Stimulated activated naive B cell treated with anti-CD40 and anti-IgM and Interleukin-4, amounts not matched to agents 10 μg/mL and 1 μg/mL and 100 μg/mL, for 72 hours (primary cell): ENCODE data around the gene CHST12.
A peak's percentile ranks its signal among the peaks of the same experiment; 100 is the strongest.

Experiments used
- ATAC-seq, 2 donors: fragments of 150-1000 bp; cut with Tn5 transposase; replicated peaks; 2 replicates each; pipeline ENCODE4 v1.10.0; 2021; ENCODE audit warnings: moderate library complexity in 1 of 2
- DNase-seq: peaks from one replicate; pipeline ENCODE4 v3.0.0; 2021
- H3K27ac Mint-ChIP-seq: one replicate; pipeline ENCODE4 v1.8.0; 2022; ENCODE audit warnings: mild to moderate bottlenecking, mixed read lengths
- H3K27me3 Mint-ChIP-seq, 2 donors: one replicate each; pipeline ENCODE4 v1.8.0; 2022; ENCODE audit warnings: mixed read lengths in 2 of 2
- H3K36me3 Mint-ChIP-seq, 2 donors: one replicate each; pipeline ENCODE4 v1.8.0; 2022; ENCODE audit warnings: mixed read lengths in 2 of 2, mild to moderate bottlenecking in 1 of 2
- H3K4me1 Mint-ChIP-seq, 2 donors: one replicate each; pipeline ENCODE4 v1.8.0; 2022; ENCODE audit warnings: mixed read lengths in 2 of 2, mild to moderate bottlenecking in 1 of 2
- H3K4me3 Mint-ChIP-seq, 2 donors: one replicate each; pipeline ENCODE4 v1.8.0; 2022; ENCODE audit warnings: mild to moderate bottlenecking in 2 of 2, mixed read lengths in 2 of 2, moderate library complexity in 1 of 2
- H3K9me3 Mint-ChIP-seq, 2 donors: one replicate each; pipeline ENCODE4 v1.8.0; 2022; ENCODE audit warnings: mixed read lengths in 2 of 2, mild to moderate bottlenecking in 1 of 2

The CHST12 gene

GRCh38 chr7:2420216-2420933 is 17.0 kb downstream of the CHST12 start:
- ATAC-seq (peak; percentile 46 to 55), DNase-seq (no peak)
- Mint-ChIP-seq H3K27ac (no peak overlapping the region), H3K36me3 (peaks cover 3 to 8% of the 10 kb centered on the region in 2 donors), H3K27me3 (no peaks in the 10 kb centered on the region), H3K9me3 (no peaks in the 10 kb centered on the region), H3K4me1 (peaks cover 13 to 27% of the 10 kb centered on the region in 2 donors), H3K4me3 (no peak overlapping the region)

- Mint-ChIP-seq H3K4me1 (peaks cover 5 to 26% of the 10 kb centered on the region in 2 donors), H3K27me3 (no peaks in the 10 kb centered on the region), H3K4me3 (no peak overlapping the region), H3K9me3 (no peaks in the 10 kb centered on the region), H3K36me3 (peaks cover 3% of the 10 kb centered on the region in 2 donors), H3K27ac (no peak overlapping the region)
- no peak for DNase-seq
- no peak for ATAC-seq
These were observed 18.5 kb downstream of the CHST12 start for GRCh38 chr7:2421943-2422310.

GRCh38 chr7:2425749-2426148 is 22.3 kb downstream of the CHST12 start:
- Mint-ChIP-seq H3K9me3 (peaks cover 0 to under 1% of the 10 kb centered on the region in 2 donors), H3K4me3 (no peak overlapping the region), H3K27me3 (no peaks in the 10 kb centered on the region), H3K27ac (no peak overlapping the region), H3K36me3 (peaks cover 5% of the 10 kb centered on the region in 2 donors), H3K4me1 (peaks cover 7 to 18% of the 10 kb centered on the region in 2 donors)
- DNase-seq, result no peak
- no peak for ATAC-seq

GRCh38 chr7:2431260-2431867 is 28.0 kb downstream of the CHST12 start:
- Mint-ChIP-seq H3K4me3 (no peak overlapping the region), H3K4me1 (peaks cover 0 to 2% of the 10 kb centered on the region in 2 donors), H3K36me3 (peaks cover 18 to 33% of the 10 kb centered on the region in 2 donors), H3K27me3 (no peaks in the 10 kb centered on the region), H3K27ac (no peak overlapping the region), H3K9me3 (peaks cover 5 to 6% of the 10 kb centered on the region in 2 donors)
- DNase-seq (no peak), ATAC-seq (peak; percentile 49 to 60)

GRCh38 chr7:2432910-2433712 is 29.7 kb downstream of the CHST12 start:
- Mint-ChIP-seq H3K9me3 (peaks cover 5 to 6% of the 10 kb centered on the region in 2 donors), H3K27ac (no peak overlapping the region), H3K27me3 (no peaks in the 10 kb centered on the region), H3K36me3 (peaks cover 23 to 37% of the 10 kb centered on the region in 2 donors), H3K4me3 (no peak overlapping the region), H3K4me1 (peaks cover 0 to 2% of the 10 kb centered on the region in 2 donors)
- no peak for DNase-seq
- no peak for ATAC-seq

DNA sequence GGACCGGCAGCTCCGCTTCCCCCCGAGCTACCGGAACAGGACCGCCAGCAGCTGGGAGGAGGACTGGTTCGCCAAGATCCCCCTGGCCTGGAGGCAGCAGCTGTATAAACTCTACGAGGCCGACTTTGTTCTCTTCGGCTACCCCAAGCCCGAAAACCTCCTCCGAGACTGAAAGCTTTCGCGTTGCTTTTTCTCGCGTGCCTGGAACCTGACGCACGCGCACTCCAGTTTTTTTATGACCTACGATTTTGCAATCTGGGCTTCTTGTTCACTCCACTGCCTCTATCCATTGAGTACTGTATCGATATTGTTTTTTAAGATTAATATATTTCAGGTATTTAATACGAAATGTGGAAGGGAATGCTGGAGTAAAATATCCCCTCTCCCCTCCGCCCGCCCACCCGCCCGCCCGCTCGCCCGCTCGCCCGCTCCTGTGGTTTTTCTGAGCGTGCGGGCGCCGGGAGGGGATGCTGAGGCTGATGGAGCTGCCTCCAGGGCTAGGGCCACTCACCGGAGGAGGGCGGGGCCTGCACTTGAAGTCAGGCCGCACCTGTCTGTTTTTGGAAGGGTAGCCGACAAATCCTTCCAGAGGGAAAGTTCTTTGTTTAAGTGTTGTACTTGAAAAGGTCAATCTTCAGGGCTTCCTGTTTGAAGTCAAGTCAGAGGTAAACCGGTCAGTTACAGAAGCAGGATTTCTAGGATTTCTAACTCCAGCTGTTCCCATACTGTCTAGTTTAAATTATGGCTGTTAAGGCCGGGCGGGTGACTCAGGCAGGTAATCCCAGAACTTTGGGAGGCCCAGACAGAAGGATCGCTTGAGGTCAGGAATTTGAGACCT is 30.5 kb downstream of the CHST12 start:
- H3K4me1 Mint-ChIP-seq, result peaks cover 0 to 2% of the 10 kb centered on the region in 2 donors
- H3K9me3 Mint-ChIP-seq, result peaks cover 5 to 6% of the 10 kb centered on the region in 2 donors
- peaks cover 23 to 44% of the 10 kb centered on the region in 2 donors for H3K36me3 Mint-ChIP-seq

DNA sequence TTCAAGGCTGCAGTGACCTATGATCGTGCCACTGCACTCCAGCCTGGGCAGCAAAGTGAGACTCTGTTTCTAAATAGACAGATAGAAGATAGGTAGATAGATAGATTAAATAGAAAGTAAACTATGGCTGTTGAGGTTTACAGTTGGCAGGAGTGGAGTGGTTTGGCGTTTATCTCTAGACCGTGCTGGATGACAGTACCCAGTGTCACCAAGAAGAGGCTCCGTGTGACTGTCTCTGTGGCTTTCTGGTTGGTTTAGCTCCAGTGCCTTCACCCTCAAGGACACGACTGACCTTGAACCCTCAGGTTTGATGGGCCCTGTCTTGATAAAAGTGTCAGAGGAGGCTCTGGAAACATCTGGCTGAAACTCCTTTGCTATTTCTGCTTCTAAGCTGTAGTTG is 31.7 kb downstream of the CHST12 start:
- no peaks in the 10 kb centered on the region for H3K4me1 Mint-ChIP-seq
- H3K27me3 Mint-ChIP-seq, result no peaks in the 10 kb centered on the region
- H3K4me3 Mint-ChIP-seq, result no peak overlapping the region
- DNase-seq, result no peak
- peaks cover 5 to 6% of the 10 kb centered on the region in 2 donors for H3K9me3 Mint-ChIP-seq
- H3K27ac Mint-ChIP-seq, result no peak overlapping the region
- no peak for ATAC-seq
- H3K36me3 Mint-ChIP-seq, result peaks cover 23 to 47% of the 10 kb centered on the region in 2 donors

More for the DNA sequence above, 30.5 kb downstream of the CHST12 start:
- no peak overlapping the region for H3K27ac Mint-ChIP-seq
- ATAC-seq, result no peak
- no peak for DNase-seq
- H3K4me3 Mint-ChIP-seq, result no peak overlapping the region
- H3K27me3 Mint-ChIP-seq, result no peaks in the 10 kb centered on the region

DNA sequence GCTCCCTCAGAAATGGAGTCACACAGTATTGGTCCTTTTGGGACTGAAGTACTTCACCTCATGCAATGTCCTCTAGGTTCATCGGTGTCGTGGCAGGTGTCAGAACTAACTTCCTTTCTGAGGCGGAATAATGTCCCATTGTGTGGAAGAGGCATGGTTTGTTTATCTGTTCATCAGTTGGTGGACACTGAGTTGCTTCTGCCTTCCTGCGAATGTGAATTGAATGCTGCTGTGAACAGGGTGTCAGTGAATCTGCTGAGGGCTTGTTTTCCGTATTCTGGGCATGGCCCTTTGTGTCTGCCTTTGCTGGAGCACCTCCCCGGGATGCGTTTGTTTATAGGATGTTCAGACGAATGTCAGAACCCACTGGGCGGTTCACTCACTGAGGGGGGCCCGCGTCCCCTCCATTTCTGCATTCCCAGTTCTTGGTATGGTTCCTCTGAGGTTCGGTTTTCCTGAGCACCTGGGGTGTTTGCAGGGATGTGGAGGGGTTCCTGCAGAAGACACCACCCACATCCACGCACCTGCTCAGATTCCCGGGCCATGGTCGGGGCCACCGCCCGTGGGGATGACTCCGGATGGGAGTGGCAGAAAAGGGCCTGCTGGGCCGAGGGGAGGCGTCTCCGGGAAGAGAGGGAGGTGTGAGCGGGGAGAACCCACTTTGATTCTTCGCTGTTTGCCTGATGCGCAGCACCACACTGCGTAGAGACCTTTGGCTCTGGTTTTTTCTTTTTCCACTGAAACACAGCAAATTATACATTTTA is 33.1 kb downstream of the CHST12 start:
- ATAC-seq (no peak), DNase-seq (no peak)
- Mint-ChIP-seq H3K9me3 (no peaks in the 10 kb centered on the region), H3K27me3 (no peaks in the 10 kb centered on the region), H3K4me3 (no peak overlapping the region), H3K27ac (no peak overlapping the region), H3K36me3 (peaks cover 14 to 39% of the 10 kb centered on the region in 2 donors), H3K4me1 (no peaks in the 10 kb centered on the region)

GRCh38 chr7:2437136-2437535 is 33.7 kb downstream of the CHST12 start:
- Mint-ChIP-seq H3K4me3 (no peak overlapping the region), H3K36me3 (peaks cover 14 to 37% of the 10 kb centered on the region in 2 donors), H3K4me1 (peaks cover 4 to 6% of the 10 kb centered on the region in 2 donors), H3K27ac (no peak overlapping the region), H3K27me3 (no peaks in the 10 kb centered on the region), H3K9me3 (no peaks in the 10 kb centered on the region)
- DNase-seq (no peak), ATAC-seq (no peak)

GRCh38 chr7:2437537-2438148 is 34.2 kb downstream of the CHST12 start:
- peaks cover 14 to 34% of the 10 kb centered on the region in 2 donors for H3K36me3 Mint-ChIP-seq
- H3K4me1 Mint-ChIP-seq, result peaks cover 5 to 7% of the 10 kb centered on the region in 2 donors
- no peak for DNase-seq

GRCh38 chr7:2438186-2438585 is 34.8 kb downstream of the CHST12 start:
- no peaks in the 10 kb centered on the region for H3K27me3 Mint-ChIP-seq
- ATAC-seq (no peak), DNase-seq (no peak)
- H3K36me3 Mint-ChIP-seq, result peaks cover 11 to 33% of the 10 kb centered on the region in 2 donors
- H3K9me3 Mint-ChIP-seq, result no peaks in the 10 kb centered on the region
- H3K27ac Mint-ChIP-seq, result no peak overlapping the region
- H3K4me3 Mint-ChIP-seq, result no peak overlapping the region
- peaks cover 5 to 7% of the 10 kb centered on the region in 2 donors for H3K4me1 Mint-ChIP-seq

More at GRCh38 chr7:2437537-2438148, 34.2 kb downstream of the CHST12 start:
- no peak for ATAC-seq
- Mint-ChIP-seq H3K4me3 (no peak overlapping the region), H3K27me3 (no peaks in the 10 kb centered on the region), H3K27ac (no peak overlapping the region), H3K9me3 (no peaks in the 10 kb centered on the region)

DNA sequence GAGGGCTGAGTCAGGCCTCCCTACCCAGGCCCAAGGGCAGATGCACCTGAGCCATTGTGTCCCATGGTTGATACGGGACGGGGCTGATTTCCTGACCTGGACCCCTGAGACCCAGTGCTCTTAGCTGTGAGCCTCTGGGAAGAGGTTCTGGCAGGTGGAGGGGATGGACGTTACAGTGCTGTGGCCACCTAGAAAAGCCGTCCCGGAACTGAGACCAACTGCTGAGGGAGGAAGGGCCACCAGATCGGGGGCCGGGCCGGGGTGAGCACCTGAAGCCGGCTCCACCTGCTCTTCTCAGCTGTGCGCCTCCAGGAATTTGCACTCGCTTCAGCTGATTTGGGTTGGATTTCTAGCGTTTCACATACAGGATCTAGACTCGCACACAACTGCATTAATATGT is 35.4 kb downstream of the CHST12 start:
- Mint-ChIP-seq H3K4me3 (no peak overlapping the region), H3K27me3 (no peaks in the 10 kb centered on the region), H3K4me1 (peaks cover 5 to 7% of the 10 kb centered on the region in 2 donors), H3K27ac (no peak overlapping the region), H3K9me3 (no peaks in the 10 kb centered on the region), H3K36me3 (peaks cover 8 to 27% of the 10 kb centered on the region in 2 donors)
- ATAC-seq (no peak), DNase-seq (no peak)
